LoVo (cell line): ENCODE data around the gene ZSWIM3.
"Not testable (repeated sequence)": the region's sequence is repeated elsewhere in the genome, so short reads cannot be mapped to it uniquely, and the experiment has no call there.

ENCODE experiments used
- DNase-seq: peaks from one replicate; pipeline ENCODE4 v3.0.0-alpha.2; 2016; ENCODE audit warnings: low spot score

ZSWIM3 gene

GRCh38 chr20:45861221-45862075 is 4.0 kb downstream of the ZSWIM3 start:
- DNase-seq = no peak

- DNase-seq = no peak
Observed at GRCh38 chr20:45863543-45864470, 6.4 kb downstream of the ZSWIM3 start.

- no peak for DNase-seq
Observed at GRCh38 chr20:45866454-45866853, 9.0 kb downstream of the ZSWIM3 start.

- no peak for DNase-seq
Observed at GRCh38 chr20:45867136-45867818, 9.9 kb downstream of the ZSWIM3 start.

- DNase-seq = peak; percentile 18
Observed at GRCh38 chr20:45867819-45868176, 10.4 kb downstream of the ZSWIM3 start.

GRCh38 chr20:45872626-45873025 is 15.2 kb downstream of the ZSWIM3 start:
- DNase-seq = no peak

- DNase-seq = no peak
Observed at GRCh38 chr20:45873409-45874103, 16.1 kb downstream of the ZSWIM3 start.

- DNase-seq = not testable (repeated sequence)
Observed at GRCh38 chr20:45874104-45874481, 16.7 kb downstream of the ZSWIM3 start.

- DNase-seq = no peak
Observed at GRCh38 chr20:45874576-45874975, 17.2 kb downstream of the ZSWIM3 start.

- no peak for DNase-seq
Observed at GRCh38 chr20:45878076-45878761, 20.8 kb downstream of the ZSWIM3 start.

GRCh38 chr20:45880988-45881788 is 23.8 kb downstream of the ZSWIM3 start, which contains the start of gene ZSWIM1:
TSS of gene ZSWIM1 (plus strand) at chr20:45881227. CDS start at chr20:45882593, 1,366 bp downstream.
- DNase-seq = peak; percentile 97

GRCh38 chr20:45882469-45883099 is 25.2 kb downstream of the ZSWIM3 start:
- no peak for DNase-seq

GRCh38 chr20:45883100-45883469 is 25.7 kb downstream of the ZSWIM3 start:
- no peak for DNase-seq

GRCh38 chr20:45886590-45887345 is 29.4 kb downstream of the ZSWIM3 start:
- no peak for DNase-seq

GRCh38 chr20:45887346-45887715 is 29.9 kb downstream of the ZSWIM3 start, which contains the start of gene SPATA25:
TSS of gene SPATA25 (minus strand) at chr20:45887622. CDS start at chr20:45887590, 32 bp downstream.
- DNase-seq = no peak

GRCh38 chr20:45888681-45889080 is 31.3 kb downstream of the ZSWIM3 start:
- DNase-seq = no peak

GRCh38 chr20:45890077-45890984 is 32.9 kb downstream of the ZSWIM3 start:
- no peak for DNase-seq
